Measurements from ENCODE around the gene ADAMTS5.

- TF ChIP-seq CTCF (IDR thresholded peaks at IDR 0.05): no peak
- TF ChIP-seq EP300 (IDR thresholded peaks at IDR 0.05; ENCODE audit: low read depth): no peak
These were observed at the start of gene ADAMTS5 for GRCh38 chr21:26967062-26967913.
